ENCODE data around the gene TMEM238.

TMEM238 gene, protein sequence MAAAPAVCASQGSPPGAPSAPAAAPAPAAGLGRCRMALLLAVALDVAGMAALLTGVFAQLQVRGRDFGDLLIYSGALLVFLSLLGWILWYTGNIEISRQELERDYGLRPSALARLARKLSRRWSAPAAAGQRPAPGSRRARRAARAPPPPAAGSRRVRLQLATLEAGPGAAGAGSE

DNA sequence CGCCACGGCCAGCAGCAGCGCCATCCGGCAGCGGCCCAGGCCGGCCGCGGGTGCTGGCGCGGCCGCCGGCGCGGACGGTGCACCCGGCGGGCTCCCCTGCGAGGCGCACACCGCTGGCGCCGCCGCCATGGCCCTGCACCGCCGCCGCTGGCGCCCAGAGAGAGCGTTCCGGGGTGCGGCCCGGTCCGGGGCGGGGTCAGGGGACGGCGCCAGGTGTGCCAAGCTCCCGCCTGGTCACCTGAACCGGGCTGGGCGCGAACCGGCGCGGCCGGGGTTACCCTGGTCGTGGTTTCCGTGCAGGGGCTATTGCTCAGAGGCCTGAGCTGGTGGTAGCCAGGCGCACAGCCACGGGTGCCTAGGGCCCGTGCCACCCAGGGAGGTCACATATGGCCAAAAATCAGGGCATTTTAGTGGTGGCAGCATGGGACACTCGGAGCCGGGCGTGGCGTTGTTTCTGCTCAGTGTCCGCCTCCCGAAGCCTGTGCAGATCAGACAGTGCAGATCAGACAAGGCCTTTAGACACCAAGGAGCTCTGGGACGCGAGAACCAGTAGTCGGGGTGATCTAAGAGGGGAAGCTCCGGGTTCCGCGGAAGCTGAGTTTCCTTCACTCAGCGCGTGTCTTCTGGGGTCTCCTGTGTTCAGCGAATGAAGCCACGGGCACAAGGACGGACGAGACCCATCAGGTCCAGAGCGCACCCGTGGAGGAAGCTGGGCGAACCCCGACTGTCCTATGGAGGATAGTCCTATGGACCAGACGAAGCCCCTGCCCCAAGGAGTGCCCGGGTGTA lies at the start of gene TMEM238:
Gene TMEM238 (minus strand): TSS at position 162 of the 789 bp plus-strand sequence. CDS start 33 bp downstream, at position 129.
- no peak for TF ChIP-seq FOXK2 (IDR thresholded peaks at IDR 0.05)
- no peak for TF ChIP-seq SP1 (IDR thresholded peaks at IDR 0.05)
- no peak for DNase-seq (ENCODE audit: extremely low spot score)
- CTCF ChIA-PET = no interaction called here
- POLR2A ChIA-PET = interaction anchor here (0.5 to 2.7 kb wide), 6 partner anchors 9 to 338 kb away, joined by 3 to 13 read pairs (median 4); partner anchors contain the start of gene KMT5C

DNA sequence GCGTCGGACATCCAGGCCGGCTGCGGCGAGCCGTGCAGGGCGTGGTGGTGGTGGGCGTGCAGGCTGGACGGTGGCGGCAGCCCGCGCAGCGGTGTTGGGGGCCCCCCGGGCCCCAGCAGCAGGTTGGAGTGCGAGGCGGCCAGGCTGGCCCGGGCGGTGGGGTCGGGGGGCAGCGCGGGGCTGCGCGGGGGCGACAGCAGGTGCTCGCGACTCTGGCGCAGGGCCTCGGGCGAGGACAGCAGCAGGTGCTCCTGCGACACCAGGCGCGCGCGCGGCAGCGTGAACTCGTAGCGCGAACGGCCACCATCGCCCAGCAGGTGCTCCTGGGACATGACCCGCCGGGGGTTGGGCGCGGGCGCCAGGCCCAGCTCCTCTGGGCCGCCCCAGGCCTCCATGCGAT lies 49.2 kb upstream of the TMEM238 start:
- ChIA-PET POLR2A (no interaction called here), CTCF (no interaction called here)
- DNase-seq (ENCODE audit: extremely low spot score) = no peak
- no peak for TF ChIP-seq CTBP1 (IDR thresholded peaks at IDR 0.05; ENCODE audit: borderline replicate concordance)
- TF ChIP-seq FOXA1 (IDR thresholded peaks at IDR 0.05) = no peak
- no peak for TF ChIP-seq FOXM1 (IDR thresholded peaks at IDR 0.05; ENCODE audit: borderline replicate concordance)
- TF ChIP-seq L3MBTL2 (conservative IDR thresholded peaks at IDR 0.05) = no peak
- TF ChIP-seq LEF1 (IDR thresholded peaks at IDR 0.05; ENCODE audit: borderline replicate concordance) = no peak
- no peak for TF ChIP-seq FOXK2 (IDR thresholded peaks at IDR 0.05)
- TF ChIP-seq TARDBP (IDR thresholded peaks at IDR 0.05) = no peak
- TF ChIP-seq, protein P1, sequence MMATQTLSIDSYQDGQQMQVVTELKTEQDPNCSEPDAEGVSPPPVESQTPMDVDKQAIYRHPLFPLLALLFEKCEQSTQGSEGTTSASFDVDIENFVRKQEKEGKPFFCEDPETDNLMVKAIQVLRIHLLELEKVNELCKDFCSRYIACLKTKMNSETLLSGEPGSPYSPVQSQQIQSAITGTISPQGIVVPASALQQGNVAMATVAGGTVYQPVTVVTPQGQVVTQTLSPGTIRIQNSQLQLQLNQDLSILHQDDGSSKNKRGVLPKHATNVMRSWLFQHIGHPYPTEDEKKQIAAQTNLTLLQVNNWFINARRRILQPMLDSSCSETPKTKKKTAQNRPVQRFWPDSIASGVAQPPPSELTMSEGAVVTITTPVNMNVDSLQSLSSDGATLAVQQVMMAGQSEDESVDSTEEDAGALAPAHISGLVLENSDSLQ (IDR thresholded peaks at IDR 0.05) = no peak
- no peak for TF ChIP-seq ARNT (IDR thresholded peaks at IDR 0.05)
- TF ChIP-seq ZNF384 (IDR thresholded peaks at IDR 0.05) = no peak
- no peak for TF ChIP-seq SUZ12 (IDR thresholded peaks at IDR 0.05)
- no peak for TF ChIP-seq BHLHE40 (IDR thresholded peaks at IDR 0.05; ENCODE audit: borderline replicate concordance)
- no peak for TF ChIP-seq ELF4 (IDR thresholded peaks at IDR 0.05)
- TF ChIP-seq SP1 (IDR thresholded peaks at IDR 0.05) = no peak
- no peak for TF ChIP-seq NFRKB (IDR thresholded peaks at IDR 0.05)
- TF ChIP-seq HDGF (IDR thresholded peaks at IDR 0.05; ENCODE audit: borderline replicate concordance) = no peak

DNA sequence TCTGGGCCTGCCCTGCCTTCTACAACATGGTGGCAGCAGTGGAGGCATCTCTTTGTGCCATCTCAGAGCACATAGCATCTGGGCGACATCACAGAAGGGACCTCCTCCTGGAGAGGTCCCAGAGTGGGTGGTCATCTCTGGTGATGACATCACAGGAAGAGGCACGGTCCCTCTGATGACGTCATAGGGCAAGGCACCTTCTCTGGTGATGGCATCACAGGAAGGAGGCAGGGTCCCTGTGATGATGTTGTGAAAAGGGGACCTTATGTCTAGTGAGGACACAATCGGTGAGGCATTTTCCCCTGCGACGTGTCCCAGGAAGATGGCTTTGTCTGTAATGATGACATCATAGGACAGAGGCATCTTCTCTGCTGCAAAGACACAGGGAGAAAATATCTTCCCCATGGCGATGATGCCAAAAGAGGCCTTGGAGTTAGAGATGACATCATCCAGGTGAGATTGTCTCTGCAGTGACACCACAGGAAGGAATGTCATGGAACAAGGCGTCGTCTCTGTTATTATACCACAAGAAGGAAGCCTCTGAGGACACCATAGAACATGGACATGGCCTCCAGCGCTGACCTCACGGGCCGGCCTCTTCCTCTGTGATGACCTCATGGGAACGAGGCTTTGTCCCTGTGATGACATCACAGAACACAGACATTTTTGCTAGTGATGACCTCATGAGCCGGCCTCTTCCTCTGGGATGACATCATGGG lies 48.3 kb upstream of the TMEM238 start:
- POLR2A ChIA-PET = no interaction called here

DNA sequence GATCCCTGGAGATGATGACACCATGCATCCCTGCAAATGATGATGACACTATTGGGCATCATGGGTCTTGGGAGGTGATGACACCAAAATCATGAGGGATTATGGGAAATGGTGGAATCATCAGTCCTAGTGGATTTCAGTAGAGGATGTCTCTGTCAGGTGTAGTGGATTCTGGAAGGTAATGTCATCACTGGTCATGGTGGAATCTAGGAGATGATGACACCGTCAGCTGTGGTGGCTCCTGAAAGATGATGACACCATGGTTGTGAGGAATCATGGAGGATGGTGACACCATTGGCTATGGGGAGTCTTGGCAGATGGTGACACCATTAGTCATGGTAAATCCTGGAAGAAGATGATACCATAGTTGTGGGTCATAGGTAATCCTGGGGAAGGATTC lies 47.1 kb upstream of the TMEM238 start:
- CTCF ChIA-PET = no interaction called here
- TF ChIP-seq BHLHE40 (IDR thresholded peaks at IDR 0.05; ENCODE audit: borderline replicate concordance) = no peak
- TF ChIP-seq SP1 (IDR thresholded peaks at IDR 0.05) = no peak
- no peak for TF ChIP-seq ARNT (IDR thresholded peaks at IDR 0.05)
- DNase-seq (ENCODE audit: extremely low spot score) = no peak
- POLR2A ChIA-PET = no interaction called here

More for the DNA sequence above, 48.3 kb upstream of the TMEM238 start:
- DNase-seq (ENCODE audit: extremely low spot score) = no peak
- no peak for TF ChIP-seq ZNF384 (IDR thresholded peaks at IDR 0.05)
- TF ChIP-seq, protein P1 (IDR thresholded peaks at IDR 0.05) = no peak
- CTCF ChIA-PET = interaction anchor here (0.6 kb wide), 1 partner anchor 141 kb away, joined by 5 read pairs; no protein-coding TSS in a partner anchor

DNA sequence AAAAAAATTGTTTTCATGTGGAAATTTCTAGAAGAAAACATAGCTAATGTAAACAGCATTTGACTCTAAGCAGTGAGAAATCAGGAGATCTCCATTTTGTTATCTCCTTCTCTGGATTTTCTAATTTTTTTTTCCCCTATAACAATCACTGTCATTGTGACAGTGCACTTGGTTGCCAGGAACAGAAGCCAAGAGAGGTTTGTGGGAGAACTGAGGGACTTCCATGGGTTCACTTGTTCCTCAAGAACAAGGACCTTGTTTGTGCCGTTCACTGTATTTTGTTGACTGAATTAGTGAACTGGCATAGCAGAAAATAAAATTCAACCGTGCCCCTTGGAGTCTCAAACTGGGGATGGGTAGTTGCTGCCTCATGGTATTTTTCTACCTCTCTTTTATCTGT lies 42.0 kb upstream of the TMEM238 start:
- CTCF ChIA-PET = no interaction called here
- TF ChIP-seq TARDBP (IDR thresholded peaks at IDR 0.05) (no peak), ELF4 (IDR thresholded peaks at IDR 0.05) (no peak), FOXK2 (IDR thresholded peaks at IDR 0.05) (no peak), FOXA1 (IDR thresholded peaks at IDR 0.05) (no peak), SUZ12 (IDR thresholded peaks at IDR 0.05) (no peak), FOXM1 (IDR thresholded peaks at IDR 0.05; ENCODE audit: borderline replicate concordance) (no peak), ZNF384 (IDR thresholded peaks at IDR 0.05) (no peak), SP1 (IDR thresholded peaks at IDR 0.05) (no peak), NFRKB (IDR thresholded peaks at IDR 0.05) (no peak), CTBP1 (IDR thresholded peaks at IDR 0.05; ENCODE audit: borderline replicate concordance) (no peak)
- TF ChIP-seq, protein P1 (IDR thresholded peaks at IDR 0.05) = no peak
- no peak for DNase-seq (ENCODE audit: extremely low spot score)
- POLR2A ChIA-PET = no interaction called here

DNA sequence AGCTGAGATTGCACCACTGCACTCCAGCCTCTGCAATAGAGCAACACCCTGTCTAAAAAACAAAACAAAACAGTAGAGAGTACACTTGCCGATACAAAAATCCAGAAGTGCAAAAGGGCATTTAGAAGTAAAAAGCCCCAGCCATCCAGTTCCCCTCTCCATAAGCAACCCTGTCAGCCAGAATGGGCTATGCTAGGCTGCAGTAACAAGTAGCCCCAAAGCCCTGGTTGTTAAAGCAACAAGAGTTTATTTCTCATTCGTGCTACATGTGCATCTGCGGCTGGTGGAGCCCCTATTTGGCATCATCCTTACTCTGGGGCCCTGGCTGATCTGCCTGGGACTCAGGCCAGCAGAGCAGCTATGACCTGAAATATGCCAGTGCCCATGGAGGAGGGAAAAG lies 40.4 kb upstream of the TMEM238 start:
- POLR2A ChIA-PET = interaction anchor here (1.1 kb wide), 1 partner anchor 79 kb away, joined by 3 read pairs; no protein-coding TSS in a partner anchor
- no peak for DNase-seq (ENCODE audit: extremely low spot score)
- TF ChIP-seq SUZ12 (IDR thresholded peaks at IDR 0.05) (no peak), LEF1 (IDR thresholded peaks at IDR 0.05; ENCODE audit: borderline replicate concordance) (no peak), FOXK2 (IDR thresholded peaks at IDR 0.05) (no peak), CTBP1 (IDR thresholded peaks at IDR 0.05; ENCODE audit: borderline replicate concordance) (no peak), NFRKB (IDR thresholded peaks at IDR 0.05) (no peak), SP1 (IDR thresholded peaks at IDR 0.05) (no peak), ARNT (IDR thresholded peaks at IDR 0.05) (no peak), FOXM1 (IDR thresholded peaks at IDR 0.05; ENCODE audit: borderline replicate concordance) (no peak), HDGF (IDR thresholded peaks at IDR 0.05; ENCODE audit: borderline replicate concordance) (no peak), FOXA1 (IDR thresholded peaks at IDR 0.05) (no peak), L3MBTL2 (conservative IDR thresholded peaks at IDR 0.05) (no peak)
- TF ChIP-seq, protein P1 (IDR thresholded peaks at IDR 0.05) = no peak
- CTCF ChIA-PET = no interaction called here
